Loucy (cell line): ENCODE results near the gene ASB10.

Experiments
- H2AFZ ChIP-seq: fragments of 200-600 bp; sonication (generic); 2 replicates; pipeline ENCODE4 v1.6.0; 2016; ENCODE audit warnings: antibody characterized with exemption, mild to moderate bottlenecking, low read length, moderate library complexity
- H3F3A ChIP-seq: fragments of 200-600 bp; 2 replicates; pipeline ENCODE4 v1.6.0; 2016; ENCODE audit warnings: antibody characterized with exemption, low read depth, mild to moderate bottlenecking
- H3K27me3 ChIP-seq: fragments of 200-600 bp; sonication (generic); 2 replicates; pipeline ENCODE4 v1.6.1; 2014; ENCODE audit warnings: low read length, mild to moderate bottlenecking; ENCODE audit not compliant: insufficient read depth, poor library complexity, severe bottlenecking
- H3K36me3 ChIP-seq: fragments of 200-600 bp; sonication (generic); 2 replicates; pipeline ENCODE4 v1.6.1; 2016; ENCODE audit warnings: low read length; ENCODE audit not compliant: insufficient read depth
- H3K4me1 ChIP-seq: fragments of 200-600 bp; sonication (generic); 2 replicates; pipeline ENCODE4 v1.5.1; 2014; ENCODE audit warnings: low read length, mild to moderate bottlenecking; ENCODE audit not compliant: insufficient read depth, poor library complexity, severe bottlenecking
- H3K4me2 ChIP-seq: fragments of 200-600 bp; sonication (generic); 2 replicates; pipeline ENCODE4 v1.6.0; 2014; ENCODE audit warnings: antibody characterized with exemption, low read length, low read depth, mild to moderate bottlenecking; ENCODE audit not compliant: poor library complexity, severe bottlenecking
- H3K4me3 ChIP-seq: fragments of 200-600 bp; sonication (generic); 2 replicates; pipeline ENCODE4 v1.5.1; 2014; ENCODE audit warnings: low read length, mild to moderate bottlenecking, mixed read lengths; ENCODE audit not compliant: poor library complexity, severe bottlenecking
- H3K79me2 ChIP-seq: fragments of 200-600 bp; sonication (generic); 2 replicates; pipeline ENCODE4 v1.6.1; 2014; ENCODE audit warnings: low read length; ENCODE audit not compliant: insufficient read depth
- H3K9ac ChIP-seq: fragments of 200-600 bp; sonication (generic); 2 replicates; pipeline ENCODE4 v1.6.0; 2014; ENCODE audit warnings: mild to moderate bottlenecking, low read depth, low read length, moderate library complexity; ENCODE audit not compliant: poor library complexity, severe bottlenecking
- H3K9me2 ChIP-seq: fragments of 200-600 bp; sonication (generic); replicated peaks from 2 replicates; pipeline ENCODE4 v1.6.1; 2016; ENCODE audit warnings: low read depth, low read length, mixed read lengths
- H3K9me3 ChIP-seq: fragments of 200-600 bp; sonication (generic); 2 replicates; pipeline ENCODE4 v1.6.1; 2014; ENCODE audit warnings: mild to moderate bottlenecking, antibody characterized with exemption, low read length, low read depth; ENCODE audit not compliant: insufficient read depth
- H4K20me1 ChIP-seq: fragments of 200-600 bp; sonication (generic); 2 replicates; pipeline ENCODE4 v1.6.0; 2014; ENCODE audit warnings: antibody characterized with exemption, low read length, mild to moderate bottlenecking; ENCODE audit not compliant: insufficient read depth, poor library complexity, severe bottlenecking
- EZH2phosphoT487 ChIP-seq: fragments of 200-600 bp; IDR thresholded peaks from 2 replicates; pipeline ENCODE4 v1.6.1; 2018; ENCODE audit warnings: antibody characterized with exemption, mild to moderate bottlenecking, moderate library complexity, borderline replicate concordance
- TF ChIP-seq, protein P1 (sequence below): fragments of 200-600 bp; sonication (generic); conservative IDR thresholded peaks from 2 replicates; pipeline ENCODE4 v1.5.1; 2014; ENCODE audit warnings: mild to moderate bottlenecking, antibody characterized with exemption, low read length

ASB10 gene, protein sequence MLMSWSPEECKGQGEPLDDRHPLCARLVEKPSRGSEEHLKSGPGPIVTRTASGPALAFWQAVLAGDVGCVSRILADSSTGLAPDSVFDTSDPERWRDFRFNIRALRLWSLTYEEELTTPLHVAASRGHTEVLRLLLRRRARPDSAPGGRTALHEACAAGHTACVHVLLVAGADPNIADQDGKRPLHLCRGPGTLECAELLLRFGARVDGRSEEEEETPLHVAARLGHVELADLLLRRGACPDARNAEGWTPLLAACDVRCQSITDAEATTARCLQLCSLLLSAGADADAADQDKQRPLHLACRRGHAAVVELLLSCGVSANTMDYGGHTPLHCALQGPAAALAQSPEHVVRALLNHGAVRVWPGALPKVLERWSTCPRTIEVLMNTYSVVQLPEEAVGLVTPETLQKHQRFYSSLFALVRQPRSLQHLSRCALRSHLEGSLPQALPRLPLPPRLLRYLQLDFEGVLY

DNA sequence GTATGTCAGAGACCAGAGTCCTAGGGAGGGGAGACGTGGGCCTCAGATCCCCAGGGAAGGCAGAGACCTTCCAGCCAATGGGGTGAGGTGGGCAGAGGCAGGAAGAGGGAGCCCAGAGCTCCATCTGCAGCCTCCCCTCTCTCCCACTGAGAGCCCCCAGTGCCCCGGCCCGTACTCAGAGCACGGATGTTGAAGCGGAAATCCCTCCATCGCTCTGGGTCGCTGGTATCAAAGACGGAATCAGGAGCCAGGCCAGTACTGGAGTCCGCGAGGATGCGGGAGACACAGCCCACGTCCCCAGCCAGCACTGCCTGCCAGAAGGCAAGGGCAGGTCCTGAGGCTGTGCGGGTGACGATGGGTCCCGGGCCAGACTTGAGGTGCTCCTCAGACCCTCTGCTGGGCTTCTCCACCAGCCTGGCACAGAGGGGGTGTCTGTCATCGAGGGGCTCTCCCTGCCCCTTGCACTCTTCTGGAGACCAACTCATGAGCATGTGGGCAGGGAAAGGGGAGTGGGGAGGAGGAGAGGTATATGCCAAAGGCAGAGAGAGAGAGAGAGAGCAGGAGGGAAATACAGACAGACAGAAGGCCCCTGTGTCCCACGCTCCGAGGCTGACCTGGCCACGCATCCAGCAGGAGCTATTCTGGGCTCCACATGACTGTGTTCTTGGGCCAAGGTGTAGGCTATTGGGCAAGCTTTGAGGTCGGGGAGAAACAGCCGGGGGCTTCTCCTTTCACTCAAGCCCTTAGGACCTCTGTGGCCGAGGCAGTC, at the start of gene ASB10:
ASB10 (minus strand) TSS at position 611 of the 769 bp plus-strand sequence; CDS start at position 491, 120 bp downstream.
- no peaks in the 10 kb centered on the region for H3K36me3 ChIP-seq
- H3K4me2 ChIP-seq: peak within 1 kb of the TSS; percentile 6
- H3K27me3 ChIP-seq: no peaks in the 10 kb centered on the region
- H2AFZ ChIP-seq: no peak within 1 kb of the TSS
- H3K4me1 ChIP-seq: peaks cover 11% of the 10 kb centered on the region
- H3K79me2 ChIP-seq: no peaks in the 10 kb centered on the region
- no peak within 1 kb of the TSS for H3K4me3 ChIP-seq
- H3K9me3 ChIP-seq: no peaks in the 10 kb centered on the region
- TF ChIP-seq, protein P1, sequence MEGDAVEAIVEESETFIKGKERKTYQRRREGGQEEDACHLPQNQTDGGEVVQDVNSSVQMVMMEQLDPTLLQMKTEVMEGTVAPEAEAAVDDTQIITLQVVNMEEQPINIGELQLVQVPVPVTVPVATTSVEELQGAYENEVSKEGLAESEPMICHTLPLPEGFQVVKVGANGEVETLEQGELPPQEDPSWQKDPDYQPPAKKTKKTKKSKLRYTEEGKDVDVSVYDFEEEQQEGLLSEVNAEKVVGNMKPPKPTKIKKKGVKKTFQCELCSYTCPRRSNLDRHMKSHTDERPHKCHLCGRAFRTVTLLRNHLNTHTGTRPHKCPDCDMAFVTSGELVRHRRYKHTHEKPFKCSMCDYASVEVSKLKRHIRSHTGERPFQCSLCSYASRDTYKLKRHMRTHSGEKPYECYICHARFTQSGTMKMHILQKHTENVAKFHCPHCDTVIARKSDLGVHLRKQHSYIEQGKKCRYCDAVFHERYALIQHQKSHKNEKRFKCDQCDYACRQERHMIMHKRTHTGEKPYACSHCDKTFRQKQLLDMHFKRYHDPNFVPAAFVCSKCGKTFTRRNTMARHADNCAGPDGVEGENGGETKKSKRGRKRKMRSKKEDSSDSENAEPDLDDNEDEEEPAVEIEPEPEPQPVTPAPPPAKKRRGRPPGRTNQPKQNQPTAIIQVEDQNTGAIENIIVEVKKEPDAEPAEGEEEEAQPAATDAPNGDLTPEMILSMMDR: no peak
- TF ChIP-seq EZH2phosphoT487: no peak
- H4K20me1 ChIP-seq: no peaks in the 10 kb centered on the region
- H3K9me2 ChIP-seq: no peaks in the 10 kb centered on the region
- no peak within 1 kb of the TSS for H3K9ac ChIP-seq
- no peaks in the 10 kb centered on the region for H3F3A ChIP-seq

DNA sequence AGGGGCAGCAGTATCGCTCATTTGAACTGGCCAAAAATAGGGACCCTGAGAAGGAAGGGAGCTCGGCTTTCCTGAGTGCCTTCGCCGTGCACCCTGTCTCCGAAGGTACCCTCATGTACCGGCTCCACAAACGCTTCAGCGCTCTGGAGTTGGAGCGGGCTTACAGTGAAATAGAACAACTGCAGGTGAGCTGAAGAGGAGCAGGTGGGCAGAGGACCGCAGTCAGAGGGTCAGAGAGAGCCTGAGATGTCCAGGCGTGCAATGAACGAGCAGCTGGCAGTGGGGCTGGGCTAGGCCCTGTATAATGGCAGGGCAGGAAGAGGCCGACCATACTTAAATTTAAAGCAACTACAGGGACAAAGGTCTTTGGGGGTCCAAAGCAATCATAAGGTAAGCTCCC, 49.4 kb upstream of the ASB10 start:
- H3K79me2 ChIP-seq: peaks cover 44% of the 10 kb centered on the region

DNA sequence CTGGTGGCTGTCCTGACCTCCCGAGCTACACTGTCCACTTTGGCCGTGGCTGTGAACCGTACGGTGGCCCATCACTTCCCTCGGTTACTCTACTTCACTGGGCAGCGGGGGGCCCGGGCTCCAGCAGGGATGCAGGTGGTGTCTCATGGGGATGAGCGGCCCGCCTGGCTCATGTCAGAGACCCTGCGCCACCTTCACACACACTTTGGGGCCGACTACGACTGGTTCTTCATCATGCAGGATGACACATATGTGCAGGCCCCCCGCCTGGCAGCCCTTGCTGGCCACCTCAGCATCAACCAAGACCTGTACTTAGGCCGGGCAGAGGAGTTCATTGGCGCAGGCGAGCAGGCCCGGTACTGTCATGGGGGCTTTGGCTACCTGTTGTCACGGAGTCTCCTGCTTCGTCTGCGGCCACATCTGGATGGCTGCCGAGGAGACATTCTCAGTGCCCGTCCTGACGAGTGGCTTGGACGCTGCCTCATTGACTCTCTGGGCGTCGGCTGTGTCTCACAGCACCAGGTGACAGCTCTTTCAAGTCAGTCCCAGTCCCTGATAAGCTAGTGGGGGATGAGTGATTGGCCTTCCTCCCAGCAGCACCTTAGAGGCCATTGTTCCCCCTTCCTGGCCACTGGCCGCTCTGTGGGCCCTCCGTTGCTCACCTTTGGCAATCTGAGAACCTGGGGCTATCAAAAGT, 48.2 kb upstream of the ASB10 start:
- no peaks in the 10 kb centered on the region for H3F3A ChIP-seq
- H3K36me3 ChIP-seq: peaks cover 23% of the 10 kb centered on the region; the same call in 1 of the 2 replicates
- H3K4me2 ChIP-seq: peak overlapping the region; percentile 91
- H3K9ac ChIP-seq: no peak overlapping the region
- no peak overlapping the region for H2AFZ ChIP-seq
- no peak for TF ChIP-seq EZH2phosphoT487
- TF ChIP-seq, protein P1: no peak
- H3K9me3 ChIP-seq: no peaks in the 10 kb centered on the region
- peaks cover 28% of the 10 kb centered on the region for H3K4me1 ChIP-seq
- H3K9me2 ChIP-seq: no peaks in the 10 kb centered on the region
- H4K20me1 ChIP-seq: peaks cover 44% of the 10 kb centered on the region
- peak overlapping the region; percentile 99 for H3K4me3 ChIP-seq
- peaks cover 5% of the 10 kb centered on the region for H3K27me3 ChIP-seq
- peaks cover 45% of the 10 kb centered on the region for H3K79me2 ChIP-seq

More for the DNA sequence above, 49.4 kb upstream of the ASB10 start:
- no peak overlapping the region for H2AFZ ChIP-seq
- TF ChIP-seq, protein P1: no peak
- no peak for TF ChIP-seq EZH2phosphoT487
- H3F3A ChIP-seq: no peaks in the 10 kb centered on the region
- peaks cover 23% of the 10 kb centered on the region; the same call in 1 of the 2 replicates for H3K36me3 ChIP-seq
- no peak overlapping the region for H3K4me2 ChIP-seq
- no peaks in the 10 kb centered on the region for H3K9me2 ChIP-seq
- peaks cover 25% of the 10 kb centered on the region for H3K4me1 ChIP-seq
- H3K9me3 ChIP-seq: no peaks in the 10 kb centered on the region
- peaks cover 44% of the 10 kb centered on the region for H4K20me1 ChIP-seq
- no peak overlapping the region for H3K4me3 ChIP-seq
- peaks cover 5% of the 10 kb centered on the region for H3K27me3 ChIP-seq
- no peak overlapping the region for H3K9ac ChIP-seq
